Keratinocyte (primary cell): Measurements from ENCODE around the gene REPS1. TPM values are rescaled to one million over a fixed set of nuclear protein-coding genes. Genes with fewer than 3 reads are reported as not detected.

Experiments
- DNase-seq: peaks from one replicate; pipeline ENCODE4 v3.0.0-alpha.2; 2011; ENCODE audit warnings: low read depth, missing footprints, low spot score
- FAIRE-seq: peaks from 2 replicates; lab custom pipeline; 2011; peaks lifted over from hg19 to GRCh38; lab: Jason Lieb, UNC
- H2AFZ ChIP-seq: 2 replicates; pipeline ENCODE4 v1.6.0; 2012; ENCODE audit warnings: low read length, control low read depth, inconsistent platforms; ENCODE audit not compliant: control insufficient read depth
- H3K27ac ChIP-seq: 2 replicates; pipeline ENCODE4 v1.5.1; 2011; ENCODE audit warnings: low read length; ENCODE audit not compliant: control insufficient read depth, insufficient read depth
- H3K27me3 ChIP-seq: 3 replicates; pipeline ENCODE4 v1.6.0; 2011; ENCODE audit warnings: low read length; ENCODE audit not compliant: control insufficient read depth, insufficient read depth; ENCODE audit errors: extremely low read depth
- H3K36me3 ChIP-seq, 2 experiments: 2 replicates in 1 of 2; 3 replicates in 1 of 2; pipeline ENCODE4 v1.5.1; 2011; ENCODE audit warnings: low read length in 2 of 2, mild to moderate bottlenecking in 1 of 2; ENCODE audit not compliant: control insufficient read depth in 2 of 2, insufficient read depth in 2 of 2; ENCODE audit errors: extremely low read depth in 1 of 2
- H3K4me1 ChIP-seq: 3 replicates; pipeline ENCODE4 v1.5.1; 2011; ENCODE audit warnings: low read length; ENCODE audit not compliant: control insufficient read depth, insufficient read depth; ENCODE audit errors: extremely low read depth
- H3K4me2 ChIP-seq: 3 replicates; pipeline ENCODE4 v1.6.0; 2011; ENCODE audit warnings: low read depth, low read length; ENCODE audit not compliant: control insufficient read depth, insufficient read depth; ENCODE audit errors: extremely low read depth
- H3K4me3 ChIP-seq, 3 experiments: fragments of 200-600 bp in 1 of 3; sonication (generic) in 1 of 3; 2 replicates in 2 of 3; 3 replicates in 1 of 3; pipeline ENCODE4 v1.5.1; 2011 to 2016; ENCODE audit warnings: low read length in 3 of 3, mild to moderate bottlenecking in 3 of 3, control low read depth in 2 of 3, inconsistent platforms in 1 of 3, low read depth in 1 of 3, mixed read lengths in 1 of 3, mixed run types in 1 of 3, moderate library complexity in 1 of 3; ENCODE audit not compliant: control insufficient read depth in 2 of 3, insufficient read depth in 2 of 3; ENCODE audit errors: extremely low read depth in 1 of 3
- H3K79me2 ChIP-seq: 2 replicates; pipeline ENCODE4 v1.6.0; 2012; ENCODE audit warnings: low read length; ENCODE audit not compliant: control insufficient read depth, insufficient read depth
- H3K9ac ChIP-seq: 3 replicates; pipeline ENCODE4 v1.6.0; 2011; ENCODE audit warnings: low read length; ENCODE audit not compliant: control insufficient read depth, insufficient read depth; ENCODE audit errors: extremely low read depth
- H3K9me1 ChIP-seq: 3 replicates; pipeline ENCODE4 v1.6.0; 2011; ENCODE audit warnings: low read length; ENCODE audit not compliant: control insufficient read depth, insufficient read depth; ENCODE audit errors: extremely low read depth
- H3K9me3 ChIP-seq: 2 replicates; pipeline ENCODE4 v1.5.1; 2012; ENCODE audit warnings: low read depth, low read length; ENCODE audit not compliant: control insufficient read depth
- H4K20me1 ChIP-seq: 3 replicates; pipeline ENCODE4 v1.6.0; 2011; ENCODE audit warnings: low read length; ENCODE audit not compliant: control insufficient read depth, insufficient read depth; ENCODE audit errors: extremely low read depth
- CTCF ChIP-seq, 3 experiments: IDR thresholded peaks in 1 of 3; conservative IDR thresholded peaks in 1 of 3; optimal IDR thresholded peaks in 1 of 3; 2 replicates in 2 of 3; 3 replicates in 1 of 3; pipeline versions ENCODE3 to v1.5.1; 2011; ENCODE audit warnings: low read length in 3 of 3, mild to moderate bottlenecking in 3 of 3, moderate library complexity in 2 of 3, control low read depth in 1 of 3, inconsistent platforms in 1 of 3; ENCODE audit not compliant: insufficient read depth in 2 of 3; ENCODE audit errors: extremely low read depth in 1 of 3
- EZH2 ChIP-seq: IDR thresholded peaks from one replicate; pipeline ENCODE4 v1.6.1; 2012; ENCODE audit warnings: inconsistent platforms, mild to moderate bottlenecking, low read length, moderate library complexity
- dilution Hi-C: fragments of 300-500 bp; cut with MboI; formaldehyde crosslinking; loops from one replicate; pipeline ENCODE4 v1.7.0; 2020; ENCODE audit warnings: low sequenced_read_pairs; ENCODE audit not compliant: extremely low pct_ligation_motif_present
- polyA plus RNA-seq, 5 experiments: library from polyadenylated mRNA; depleted of rRNA in 3 of 5; stranded (reverse) in 3 of 5; stranded (forward) in 1 of 5; unstranded in 1 of 5; fragments of >200 nt; gene quantifications; 1 replicate in 1 of 5; 2 replicates in 3 of 5; 3 replicates in 1 of 5; pipeline versions ENCODE4 v1.2.1 to v1.2.3, GENCODE V29; 2011 to 2012; ENCODE audit warnings: missing spikeins in 2 of 5, low read depth in 1 of 5, low replicate concordance in 1 of 5

REPS1 gene
- polyA plus RNA-seq, 1 donor (not counting 4 experiments of a cell fraction or from before 2014, with no cell fraction given), result 61.3 TPM

DNA sequence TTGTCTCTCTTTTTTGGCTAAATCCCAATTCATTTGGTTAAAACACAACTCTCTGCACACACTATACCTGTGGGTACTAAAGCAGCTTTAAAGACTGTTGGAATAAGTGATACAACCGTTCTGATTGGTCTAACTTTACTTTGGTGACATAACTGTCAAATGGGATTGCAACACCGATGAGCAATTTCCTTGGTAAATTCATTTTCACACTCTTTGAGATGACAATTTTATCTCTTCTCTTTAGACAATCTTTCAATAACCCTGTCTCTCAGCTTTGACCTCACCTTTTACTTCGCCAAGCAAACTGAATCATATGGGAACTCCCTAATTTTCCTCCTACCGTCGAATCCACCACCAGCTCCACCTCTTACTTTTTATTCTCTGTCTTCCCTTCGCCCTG is 131.4 kb downstream of the REPS1 start:
- Histone ChIP-seq H3K36me3 (no peaks in the 10 kb centered on the region), H3K9ac (no peak overlapping the region), H3K4me2 (no peak overlapping the region), H3K9me3 (no peaks in the 10 kb centered on the region), H2AFZ (no peak overlapping the region), H3K9me1 (no peaks in the 10 kb centered on the region), H3K27me3 (no peaks in the 10 kb centered on the region), H3K79me2 (no peaks in the 10 kb centered on the region), H4K20me1 (no peaks in the 10 kb centered on the region), H3K27ac (no peak overlapping the region), H3K4me3 (no peak overlapping the region), H3K4me1 (peaks cover 4% of the 10 kb centered on the region)
- TF ChIP-seq CTCF (optimal IDR thresholded peaks at IDR 0.05 in 1 of 3, IDR thresholded peaks at IDR 0.05 in 1 of 3, conservative IDR thresholded peaks at IDR 0.05 in 1 of 3; ENCODE audit: extremely low read depth in 1 of 3, insufficient read depth in 2 of 3, low read length in 3 of 3) (no peak), EZH2 (no peak)
- dilution Hi-C loops, result no loop called here
- FAIRE-seq (no peak), DNase-seq (no peak)

Other genes with a start within 250 kb of the REPS1 start
- 5.8 to 8.9 TPM (median 6.6 TPM) in 3 replicates for gene CCDC28A, start 214.5 kb downstream of the REPS1 start, polyA plus RNA-seq
- gene ECT2L, start 192.2 kb downstream of the REPS1 start, polyA plus RNA-seq, result 0.01 to 0.06 TPM in 2 of 3 replicates, not detected in the other
- 56.1 to 120 TPM (median 119 TPM) in 3 replicates for gene ABRACL, start 40.5 kb upstream of the REPS1 start, polyA plus RNA-seq
- gene HECA, start 146.8 kb upstream of the REPS1 start, polyA plus RNA-seq, result 7.7 to 12.3 TPM (median 9.2 TPM) in 3 replicates